GM23338 (cell line): Measurements from ENCODE around the gene ZFP14. TPM values are rescaled to one million over a fixed set of nuclear protein-coding genes. Genes with fewer than 3 reads are reported as not detected.
"Not testable (repeated sequence)": the region's sequence is repeated elsewhere in the genome, so short reads cannot be mapped to it uniquely, and the experiment has no call there.

ENCODE experiments used
- ATAC-seq: fragments of 200-7000 bp; cut with Tn5 transposase; 3 replicates; pipeline ENCODE4 v1.9.1; 2020
- DNase-seq: peaks from one replicate; pipeline ENCODE4 v3.0.0-alpha.2; 2015; ENCODE audit warnings: low spot score
- H2AFZ ChIP-seq: fragments of 200-600 bp; sonication (generic); 2 replicates; pipeline ENCODE4 v1.8.0; 2016; ENCODE audit warnings: antibody characterized with exemption, mild to moderate bottlenecking, moderate library complexity
- H3F3A ChIP-seq: fragments of 200-600 bp; sonication (generic); replicated peaks from 2 replicates; pipeline ENCODE4 v1.8.0; 2017; ENCODE audit warnings: antibody characterized with exemption, mixed run types, low read depth
- H3K27ac ChIP-seq: fragments of 200-600 bp; sonication (generic); 2 replicates; pipeline ENCODE4 v1.6.1; 2016; ENCODE audit warnings: low read depth
- H3K27me3 ChIP-seq: fragments of 200-600 bp; sonication (generic); 2 replicates; pipeline ENCODE4 v1.8.0; 2016; ENCODE audit warnings: mild to moderate bottlenecking, mixed run types, moderate library complexity; ENCODE audit not compliant: insufficient read depth
- H3K36me3 ChIP-seq: fragments of 200-600 bp; sonication (generic); 2 replicates; pipeline ENCODE4 v1.8.0; 2016; ENCODE audit warnings: mild to moderate bottlenecking; ENCODE audit not compliant: insufficient read depth
- H3K4me1 ChIP-seq: fragments of 200-600 bp; sonication (generic); 2 replicates; pipeline ENCODE4 v1.8.0; 2016; ENCODE audit warnings: mild to moderate bottlenecking, moderate library complexity; ENCODE audit not compliant: insufficient read depth
- H3K4me2 ChIP-seq: fragments of 200-600 bp; sonication (generic); 2 replicates; pipeline ENCODE4 v1.7.1; 2017; ENCODE audit warnings: mixed run types
- H3K4me3 ChIP-seq: fragments of 200-600 bp; sonication (generic); 2 replicates; pipeline ENCODE4 v1.6.1; 2016; ENCODE audit warnings: mixed run types
- H3K79me2 ChIP-seq: fragments of 200-600 bp; sonication (generic); replicated peaks from 2 replicates; pipeline ENCODE4 v1.8.0; 2017; ENCODE audit warnings: mild to moderate bottlenecking; ENCODE audit not compliant: insufficient read depth
- H3K9me2 ChIP-seq: fragments of 200-600 bp; sonication (generic); 2 replicates; pipeline ENCODE4 v1.8.0; 2017; ENCODE audit not compliant: insufficient read depth
- H4K20me1 ChIP-seq: fragments of 200-600 bp; sonication (generic); replicated peaks from 2 replicates; pipeline ENCODE4 v1.8.0; 2017; ENCODE audit warnings: mild to moderate bottlenecking; ENCODE audit not compliant: insufficient read depth
- H3K27ac Mint-ChIP-seq: 2 replicates; pipeline ENCODE4 v1.8.0; 2020; ENCODE audit warnings: inconsistent platforms, mild to moderate bottlenecking, moderate library complexity, mixed read lengths
- H3K27me3 Mint-ChIP-seq: 3 replicates; pipeline ENCODE4 v1.8.0; 2022; ENCODE audit warnings: low read depth, mild to moderate bottlenecking, moderate library complexity, mixed read lengths, inconsistent platforms; ENCODE audit not compliant: insufficient read depth, poor library complexity
- H3K36me3 Mint-ChIP-seq: 3 replicates; pipeline ENCODE4 v1.8.0; 2021; ENCODE audit warnings: low read depth, mild to moderate bottlenecking, inconsistent platforms, moderate library complexity, mixed read lengths
- H3K4me1 Mint-ChIP-seq: 3 replicates; pipeline ENCODE4 v1.8.0; 2020; ENCODE audit warnings: mild to moderate bottlenecking, inconsistent platforms, mixed read lengths
- H3K4me3 Mint-ChIP-seq: 3 replicates; pipeline ENCODE4 v1.8.0; 2021; ENCODE audit warnings: moderate library complexity, mild to moderate bottlenecking, inconsistent platforms, mixed read lengths
- H3K9me3 Mint-ChIP-seq: 3 replicates; pipeline ENCODE4 v1.8.0; 2020; ENCODE audit warnings: moderate library complexity, mild to moderate bottlenecking, inconsistent platforms, mixed read lengths
- polyA plus RNA-seq: library from polyadenylated mRNA; unstranded; fragments of >200 nt; fragmentation: Nextera tagmentation; extraction: Ambion mirVana; gene quantifications from 2 replicates; pipeline ENCODE4 v1.2.1, GENCODE V29; 2016
- total RNA-seq: library from RNA; depleted of rRNA; stranded (reverse); fragments of >200 nt; shearing (Covaris generic); gene quantifications from 2 replicates; pipeline ENCODE4 v1.2.3, GENCODE V29; 2014; rRNA removed

ZFP14 gene
- total and polyA plus RNA-seq, 2 experiments from 2014 or later: 9.0 to 10.4 TPM

DNA sequence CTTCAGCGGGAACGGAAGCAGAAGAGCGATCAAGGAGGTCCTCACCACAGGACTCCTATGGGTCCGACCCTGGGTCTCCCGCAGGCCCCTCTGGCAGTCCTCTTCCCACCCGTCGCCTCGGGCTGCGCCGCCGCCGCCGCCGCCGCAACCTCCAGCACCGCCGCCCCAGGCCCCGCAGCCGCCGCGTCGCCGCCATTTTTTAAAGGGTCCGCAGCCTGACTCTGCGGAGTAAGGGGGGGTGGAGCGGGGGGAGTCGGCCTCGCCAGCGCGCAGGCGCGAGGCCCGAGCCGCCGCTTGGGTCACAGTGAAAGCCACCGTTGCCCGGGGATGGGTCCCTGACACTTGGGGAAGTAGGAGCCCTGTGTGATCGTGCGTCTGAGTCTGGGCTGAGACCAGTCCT lies 69.7 kb downstream of the ZFP14 start:
- not testable (repeated sequence) for H3K9me2 ChIP-seq, H3K4me2 ChIP-seq, H3K4me1 Mint-ChIP-seq, H3K27me3 ChIP-seq, H2AFZ ChIP-seq, H3K27me3 Mint-ChIP-seq, H3K4me3 ChIP-seq, H3F3A ChIP-seq, H3K4me3 Mint-ChIP-seq, H4K20me1 ChIP-seq, H3K36me3 ChIP-seq, H3K27ac Mint-ChIP-seq, ATAC-seq, H3K4me1 ChIP-seq, H3K27ac ChIP-seq, DNase-seq, H3K79me2 ChIP-seq
- peaks cover 13% of the 10 kb centered on the region for H3K9me3 Mint-ChIP-seq
- peaks cover 27% of the 10 kb centered on the region; the same call in 2 of the 3 replicates for H3K36me3 Mint-ChIP-seq

DNA sequence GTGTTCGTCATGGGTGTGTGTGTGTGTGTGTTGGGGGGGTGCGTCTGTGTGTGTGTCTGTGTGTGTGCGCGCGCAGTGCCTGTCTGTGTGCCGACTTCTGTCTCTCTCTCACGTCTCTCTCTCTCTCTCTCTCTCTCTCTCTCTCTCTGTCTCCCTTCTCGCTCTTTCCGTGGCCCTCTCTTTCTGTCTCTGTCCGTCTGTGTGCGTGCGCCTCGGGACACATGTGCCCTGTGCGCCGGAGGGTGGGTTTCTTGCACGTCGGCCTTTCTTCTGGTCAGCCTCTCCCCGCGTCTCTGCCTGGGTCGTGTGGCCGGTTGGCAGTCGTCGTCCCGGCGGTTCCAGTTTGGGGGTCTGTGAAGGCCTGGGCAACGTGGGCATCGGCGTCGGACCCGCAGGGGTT lies 86.7 kb downstream of the ZFP14 start:
- not testable (repeated sequence) for DNase-seq, H4K20me1 ChIP-seq, H3K36me3 ChIP-seq, H3K36me3 Mint-ChIP-seq, H3K4me1 Mint-ChIP-seq, H3K27ac Mint-ChIP-seq, H3K4me1 ChIP-seq, H3K79me2 ChIP-seq, ATAC-seq, H3K4me3 Mint-ChIP-seq, H3F3A ChIP-seq, H3K27me3 Mint-ChIP-seq, H3K4me3 ChIP-seq, H2AFZ ChIP-seq, H3K9me2 ChIP-seq, H3K27ac ChIP-seq, H3K4me2 ChIP-seq, H3K27me3 ChIP-seq, H3K9me3 Mint-ChIP-seq

Other genes starting within 250 kb of the ZFP14 start
- gene CAPNS1, start 239.1 kb downstream of the ZFP14 start, total RNA-seq: 112 and 123 TPM in 2 replicates
- gene CAPNS1, start 239.1 kb downstream of the ZFP14 start, polyA plus RNA-seq: 227 and 230 TPM in 2 replicates
- gene COX7A1, start 226.8 kb downstream of the ZFP14 start, total RNA-seq: 0.52 TPM in 1 of 2 replicates, not detected in the other
- gene COX7A1, start 226.8 kb downstream of the ZFP14 start, polyA plus RNA-seq: 5.5 and 6.3 TPM in 2 replicates
- 2.4 TPM in 2 replicates for gene ZNF565, start 164.5 kb downstream of the ZFP14 start, total RNA-seq
- gene ZNF565, start 164.5 kb downstream of the ZFP14 start, polyA plus RNA-seq: 1.9 and 3.2 TPM in 2 replicates
- gene ZNF146, start 164.1 kb downstream of the ZFP14 start, total RNA-seq: 227 and 249 TPM in 2 replicates
- gene ZNF146, start 164.1 kb downstream of the ZFP14 start, polyA plus RNA-seq: 111 and 143 TPM in 2 replicates
- 17.1 and 21.2 TPM in 2 replicates for gene ZFP82, start 39.4 kb upstream of the ZFP14 start, total RNA-seq
- 10.8 and 16.8 TPM in 2 replicates for gene ZFP82, start 39.4 kb upstream of the ZFP14 start, polyA plus RNA-seq
- gene ZNF566, start 110.4 kb upstream of the ZFP14 start, total RNA-seq: 18.0 and 22.8 TPM in 2 replicates
- 8.5 and 11.9 TPM in 2 replicates for gene ZNF566, start 110.4 kb upstream of the ZFP14 start, polyA plus RNA-seq
- 32.6 and 35.9 TPM in 2 replicates for gene ZNF260, start 149.1 kb upstream of the ZFP14 start, total RNA-seq
- gene ZNF260, start 149.1 kb upstream of the ZFP14 start, polyA plus RNA-seq: 19.4 and 26.8 TPM in 2 replicates
- gene ZNF529, start 194.1 kb upstream of the ZFP14 start, total RNA-seq: 12.8 and 16.5 TPM in 2 replicates
- 6.1 and 9.2 TPM in 2 replicates for gene ZNF529, start 194.1 kb upstream of the ZFP14 start, polyA plus RNA-seq
- gene ZNF382, start 226.1 kb upstream of the ZFP14 start, total RNA-seq: 11.5 and 12.4 TPM in 2 replicates
- gene ZNF382, start 226.1 kb upstream of the ZFP14 start, polyA plus RNA-seq: 3.2 and 3.8 TPM in 2 replicates